ENCODE results near the gene PLCE1. TPM values are rescaled to one million over a fixed set of nuclear protein-coding genes. Genes with fewer than 3 reads are reported as not detected.
A peak's percentile ranks its signal among the peaks of the same experiment; 100 is the strongest.
"Not testable (repeated sequence)": the region's sequence is repeated elsewhere in the genome, so short reads cannot be mapped to it uniquely, and the experiment has no call there.

Gene PLCE1
- 0.44 and 2.8 TPM in 2 replicates for total RNA-seq

DNA sequence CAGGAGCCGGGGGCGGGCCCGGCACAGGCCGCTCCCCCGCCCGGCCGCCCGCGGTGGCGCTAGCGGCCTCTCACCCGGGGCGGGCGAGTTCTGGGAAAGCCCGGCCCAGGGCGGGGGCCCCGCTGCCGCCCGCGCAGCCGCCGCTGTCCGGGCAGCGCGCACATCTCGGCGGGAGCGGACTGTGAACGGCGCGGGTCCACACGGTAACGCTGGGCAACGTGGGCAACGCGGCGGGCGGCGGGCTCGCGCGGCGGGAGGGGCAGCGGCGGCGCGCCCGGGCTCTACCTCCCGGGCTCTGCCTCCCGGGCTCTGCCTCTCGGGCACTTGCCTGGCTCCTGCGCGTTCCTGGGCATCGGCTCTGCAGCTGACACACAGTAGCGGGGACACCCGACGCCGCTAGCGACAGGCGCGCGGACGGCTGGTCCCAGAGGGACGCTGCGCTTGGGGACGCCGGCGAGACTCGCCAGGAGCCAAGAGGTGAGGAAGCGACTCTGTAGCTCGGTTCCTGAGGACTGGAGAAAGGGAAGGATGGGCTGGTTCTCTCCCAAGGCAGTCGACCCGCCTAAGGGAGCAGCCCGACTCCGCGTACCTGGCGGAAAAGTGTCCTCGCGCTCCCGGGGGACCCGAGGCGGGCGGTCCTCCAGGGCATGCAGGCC lies at the start of gene PLCE1:
Gene PLCE1, plus strand, starts transcription at position 150 of the 656 bp plus-strand sequence. CDS start 37,116 bp downstream, outside the sequence.
- peak; percentile 7 to 42 for DNase-seq (ENCODE audit: low read depth in 2 of 2)

DNA sequence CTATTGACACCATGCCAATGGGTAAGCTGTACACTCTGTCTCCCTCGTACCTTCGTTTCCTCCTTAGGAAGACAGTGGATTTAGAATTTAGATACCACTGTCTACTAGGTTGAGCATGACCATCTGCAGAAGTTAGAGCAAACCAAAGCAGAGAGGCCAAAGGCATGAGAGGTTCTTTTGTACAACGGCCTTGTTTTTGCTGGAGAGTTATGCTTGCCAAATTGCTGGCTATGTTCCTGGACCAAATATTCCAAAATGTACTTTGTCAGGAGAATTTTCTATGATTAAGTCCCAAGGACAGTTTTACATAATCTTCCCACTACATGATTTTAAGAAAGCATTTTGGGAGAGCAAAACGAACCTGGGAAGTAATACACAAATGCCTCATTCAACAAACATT lies 47.9 kb upstream of the PLCE1 start:
- no peak for DNase-seq (ENCODE audit: low read depth in 2 of 2)

DNA sequence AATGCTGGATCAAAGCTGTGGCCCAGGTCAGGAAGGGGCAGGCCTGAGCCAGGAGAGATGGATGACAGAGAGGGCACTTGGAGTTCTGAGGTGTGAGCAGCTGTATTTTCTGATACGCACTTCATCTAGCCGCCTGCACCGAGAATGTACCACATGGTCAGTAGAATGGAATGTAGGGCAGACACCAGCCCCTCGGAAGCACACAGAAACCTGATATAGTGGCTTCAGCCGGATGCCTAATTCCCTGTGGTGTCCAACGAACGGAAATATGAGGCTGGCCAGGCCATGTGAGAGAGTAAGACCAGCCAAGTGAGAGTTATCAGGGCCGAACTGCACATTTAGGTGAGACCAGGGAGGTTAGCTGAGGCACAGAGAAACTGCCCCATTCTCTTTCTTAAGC lies 46.7 kb upstream of the PLCE1 start:
- peak in 1 of 2 donors; percentile 32 for DNase-seq (ENCODE audit: low read depth in 2 of 2)

DNA sequence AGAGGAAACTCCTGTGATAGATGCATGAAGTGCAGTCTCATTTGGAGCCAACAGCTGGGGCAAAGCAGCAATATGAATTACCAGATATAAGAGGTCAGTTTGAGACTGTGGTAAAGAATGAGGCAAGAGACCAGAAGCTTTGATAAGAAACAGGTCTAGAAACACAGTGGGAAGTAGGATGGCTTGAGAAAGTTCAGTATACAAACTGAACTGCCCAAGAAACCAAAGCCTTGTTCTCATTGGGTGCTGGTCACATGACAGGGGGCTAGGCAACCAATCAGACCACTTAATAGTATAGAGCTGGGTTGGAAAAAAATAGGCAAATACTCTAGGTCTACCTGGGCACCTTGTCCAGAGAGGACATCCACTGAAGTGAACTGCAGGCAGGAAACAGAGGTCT lies 46.2 kb upstream of the PLCE1 start:
- DNase-seq (ENCODE audit: low read depth in 2 of 2), result no peak

DNA sequence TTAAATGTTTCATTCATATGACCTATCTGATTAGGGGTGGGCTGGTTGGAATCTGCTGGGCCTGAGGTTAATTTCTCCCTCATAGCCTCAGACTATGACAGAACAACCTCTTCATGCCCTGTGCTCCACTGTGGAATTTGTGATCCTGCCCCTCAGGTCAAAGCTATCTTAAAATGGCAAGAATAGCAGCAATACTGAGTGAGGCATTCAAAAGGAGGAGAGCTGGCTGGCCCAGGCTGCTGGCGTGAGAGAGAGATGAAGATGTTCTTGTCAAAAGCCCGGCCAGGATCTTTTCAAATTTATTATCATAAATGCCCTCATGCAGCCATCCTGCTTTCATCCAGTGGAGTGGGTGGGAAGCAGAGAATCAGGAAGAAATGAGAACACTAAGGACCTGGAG lies 41.8 kb upstream of the PLCE1 start:
- no peak for DNase-seq (ENCODE audit: low read depth in 2 of 2)

DNA sequence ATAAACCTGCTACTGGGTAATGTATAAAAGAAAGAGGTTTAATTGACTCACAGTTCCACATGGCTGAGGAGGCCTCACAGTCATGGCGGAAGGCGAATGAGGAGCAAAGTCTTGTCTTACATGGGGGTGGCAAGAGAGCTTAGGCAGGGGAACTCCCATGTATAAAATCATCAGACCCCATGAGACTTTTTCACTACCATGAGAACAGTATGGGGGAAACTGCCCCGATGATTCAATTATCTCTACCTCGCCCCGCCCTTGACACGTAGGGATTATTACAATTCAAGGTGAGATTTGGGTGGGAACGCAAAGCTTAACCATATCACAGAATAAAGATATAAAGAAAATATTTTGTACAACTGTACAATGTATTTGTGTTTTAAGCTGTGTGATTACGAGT lies 39.4 kb upstream of the PLCE1 start:
- no peak for DNase-seq (ENCODE audit: low read depth in 2 of 2)

DNA sequence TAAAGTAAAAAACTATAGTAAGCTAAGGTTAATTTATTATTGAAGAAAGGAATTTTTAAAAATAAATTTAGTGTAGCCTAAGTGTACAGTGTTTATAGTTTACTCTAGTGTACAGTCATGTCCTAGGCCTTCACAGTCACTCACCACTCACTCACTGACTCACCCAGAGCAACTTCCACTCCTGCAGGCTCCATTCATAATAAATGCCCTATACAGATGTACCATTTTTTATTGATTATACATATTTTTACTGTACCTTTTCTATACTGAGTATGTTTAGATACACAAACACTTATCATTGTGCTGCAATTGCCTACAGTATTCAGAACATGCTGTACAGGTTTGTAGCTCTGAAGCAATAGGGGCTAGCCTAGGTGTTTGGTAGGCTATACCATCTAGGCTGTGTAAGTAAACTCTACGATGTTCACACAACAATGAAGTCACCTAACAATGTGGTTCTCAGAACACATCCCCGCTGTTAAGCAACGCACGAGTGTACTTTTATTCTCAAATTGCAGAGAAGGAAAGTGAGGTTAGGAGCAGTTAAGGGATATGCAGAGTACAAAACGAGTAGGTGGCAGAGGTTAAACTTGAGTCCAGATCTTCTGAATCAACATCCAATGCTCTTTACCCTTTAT lies 38.9 kb upstream of the PLCE1 start:
- peak in 1 of 2 donors; percentile 37 for DNase-seq (ENCODE audit: low read depth in 2 of 2)

DNA sequence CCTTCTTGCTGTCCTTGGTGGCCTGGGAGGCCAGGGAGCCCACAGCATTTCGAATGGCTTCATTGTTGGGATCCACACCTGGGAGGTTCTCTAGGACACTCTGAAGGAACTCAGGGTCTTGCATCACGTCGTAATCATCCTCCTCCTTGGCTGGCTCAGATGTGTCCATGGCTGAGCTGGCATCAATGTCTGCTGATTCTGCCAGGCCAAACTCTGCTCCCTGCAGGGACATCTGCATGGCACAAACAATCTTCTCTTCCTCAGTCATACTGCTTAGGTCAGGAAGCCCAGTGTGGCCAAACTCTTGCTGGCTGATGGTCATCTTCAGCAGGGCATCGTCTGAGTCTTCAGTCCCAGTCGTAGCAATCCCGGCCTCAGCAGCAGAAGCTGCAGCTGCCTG lies 34.9 kb upstream of the PLCE1 start:
- no peak for DNase-seq (ENCODE audit: low read depth in 2 of 2)

DNA sequence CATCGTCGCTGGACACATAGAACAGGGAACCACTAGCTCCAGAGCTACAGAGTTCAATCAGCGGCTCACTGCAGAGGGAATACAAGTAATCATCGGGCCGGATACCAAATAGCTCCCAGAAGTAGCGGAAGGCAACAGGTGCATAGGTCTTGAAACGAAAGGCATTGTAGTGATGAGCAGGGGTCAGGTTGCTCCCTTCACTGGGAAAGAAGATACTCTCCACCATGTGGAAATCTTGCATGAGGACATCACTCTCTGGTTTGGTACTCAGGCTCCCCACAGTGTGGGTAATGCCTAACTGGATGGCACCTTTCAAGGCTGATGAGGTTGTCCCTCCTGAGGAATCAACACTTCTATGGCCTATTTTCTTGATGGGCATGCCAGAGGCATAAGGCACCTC lies 32.7 kb upstream of the PLCE1 start:
- not testable (repeated sequence) for DNase-seq (ENCODE audit: low read depth in 2 of 2)

DNA sequence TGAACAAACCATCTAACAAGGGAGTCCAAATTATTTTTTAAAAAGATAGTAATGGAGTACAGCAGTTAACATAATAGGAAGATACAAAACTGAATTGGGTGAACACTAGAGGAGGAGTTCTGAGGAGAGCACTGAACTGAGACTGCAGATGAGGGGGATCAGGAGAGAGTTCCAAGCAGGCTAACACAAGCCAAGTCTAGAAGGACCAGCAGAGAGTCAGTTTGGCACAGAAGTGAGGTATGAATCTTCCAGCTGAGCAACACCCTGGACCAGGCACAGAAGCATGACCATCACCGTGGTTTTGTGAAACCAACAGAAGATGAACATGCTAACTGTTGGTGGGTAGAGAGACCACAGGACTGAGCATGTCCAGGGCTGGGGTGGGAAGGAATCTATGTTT lies 30.8 kb upstream of the PLCE1 start:
- DNase-seq (ENCODE audit: low read depth in 2 of 2), result no peak

DNA sequence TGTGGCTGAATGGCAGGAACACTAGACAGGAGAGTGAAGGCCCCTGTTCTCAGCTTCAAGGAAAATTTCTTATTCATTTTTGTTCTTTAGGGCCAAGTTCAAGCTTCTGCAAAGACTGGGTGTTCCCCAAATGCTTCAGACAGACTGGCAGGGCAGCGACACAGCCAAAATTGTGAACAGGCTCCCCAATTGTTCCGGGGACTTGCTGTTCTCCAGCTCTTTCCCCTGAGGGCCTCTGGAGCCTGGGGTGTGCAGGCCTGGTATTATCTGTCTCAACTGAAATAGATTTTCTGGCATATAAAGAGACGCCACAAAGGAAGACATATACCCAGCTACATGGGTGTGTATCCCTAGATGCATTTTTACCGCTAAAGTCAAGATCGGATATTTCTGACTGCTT lies 30.3 kb upstream of the PLCE1 start:
- DNase-seq (ENCODE audit: low read depth in 2 of 2), result no peak

DNA sequence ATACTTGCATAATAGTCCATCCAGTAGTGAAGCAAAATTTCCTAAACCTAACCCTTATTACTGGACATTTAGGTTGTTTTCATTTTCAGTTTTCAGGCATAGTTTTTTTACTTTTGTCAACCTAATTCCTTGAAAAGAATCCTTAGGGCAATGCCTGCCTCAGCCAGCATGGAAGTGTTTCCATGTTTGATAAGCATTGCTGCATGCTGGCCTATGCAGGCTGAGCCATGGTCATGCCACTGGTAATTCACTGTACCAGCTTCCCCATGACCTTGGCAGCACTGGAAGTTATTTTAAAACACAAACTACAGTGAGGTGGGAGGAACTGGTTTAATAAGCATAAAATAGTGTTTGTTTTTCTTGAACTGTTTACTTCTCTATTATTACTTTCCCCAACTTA lies 27.8 kb upstream of the PLCE1 start:
- DNase-seq (ENCODE audit: low read depth in 2 of 2), result no peak

DNA sequence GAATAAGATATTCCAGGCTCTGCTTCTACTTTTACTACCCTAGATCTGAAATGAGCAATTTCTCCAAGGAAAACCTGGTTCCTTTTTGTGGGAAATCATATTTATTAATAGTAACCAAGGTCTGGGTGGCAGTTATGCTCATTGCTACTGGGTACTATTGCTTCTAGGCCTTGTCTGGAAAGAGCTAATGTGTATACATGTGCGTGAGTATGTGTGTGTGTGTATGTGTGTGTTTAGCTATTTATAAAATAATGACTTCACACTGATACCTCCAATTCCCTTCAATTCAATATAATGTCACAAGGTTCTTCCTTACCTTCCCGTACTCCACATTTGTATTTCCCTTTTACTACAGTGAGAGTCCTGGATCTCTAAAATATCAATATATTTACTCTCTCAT lies 26.0 kb upstream of the PLCE1 start:
- no peak for DNase-seq (ENCODE audit: low read depth in 2 of 2)

DNA sequence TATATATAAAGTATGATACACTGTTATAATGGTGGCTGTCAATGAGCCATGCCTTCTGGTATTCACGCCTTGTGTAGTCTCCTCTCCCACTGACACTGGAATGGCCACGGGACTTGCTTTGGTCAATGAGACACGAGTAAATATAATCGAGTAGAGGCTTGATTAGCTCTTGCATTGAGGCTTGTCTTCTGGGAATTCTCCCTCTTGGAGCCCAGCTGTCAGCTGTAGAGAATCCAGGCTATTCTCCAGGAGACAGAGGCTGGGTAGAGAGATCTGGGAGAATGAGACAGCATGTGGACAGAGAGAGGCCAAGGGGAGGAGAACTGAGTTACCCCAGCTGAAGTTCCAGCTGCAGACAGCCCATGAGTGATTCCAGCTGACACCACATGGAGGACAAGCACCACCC lies 25.2 kb upstream of the PLCE1 start:
- no peak for DNase-seq (ENCODE audit: low read depth in 2 of 2)

DNA sequence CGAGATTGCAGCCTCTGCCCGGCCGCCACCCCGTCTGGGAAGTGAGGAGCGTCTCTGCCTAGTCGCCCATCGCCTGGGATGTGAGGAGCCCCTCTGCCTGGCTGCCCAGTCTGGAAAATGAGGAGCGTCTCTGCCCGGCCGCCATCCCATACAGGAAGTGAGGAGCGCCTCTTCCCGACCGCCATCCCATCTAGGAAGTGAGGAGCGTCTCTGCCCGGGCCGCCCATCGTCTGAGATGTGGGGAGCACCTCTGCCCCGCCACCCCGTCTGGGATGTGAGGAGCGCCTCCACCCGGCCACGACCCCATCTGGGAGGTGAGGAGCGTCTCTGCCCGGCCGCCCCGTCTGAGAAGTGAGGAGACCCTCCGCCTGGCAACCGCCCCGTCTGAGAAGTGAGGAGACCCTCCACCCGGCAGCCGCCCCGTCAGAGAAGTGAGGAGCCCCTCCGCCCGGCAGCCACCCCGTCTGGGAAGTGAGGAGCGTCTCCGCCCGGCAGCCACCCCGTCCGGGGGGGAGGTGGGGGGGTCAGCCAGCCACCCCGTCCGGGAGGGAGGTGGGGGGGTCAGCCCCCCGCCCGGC lies 23.2 kb upstream of the PLCE1 start:
- not testable (repeated sequence) for DNase-seq (ENCODE audit: low read depth in 2 of 2)

DNA sequence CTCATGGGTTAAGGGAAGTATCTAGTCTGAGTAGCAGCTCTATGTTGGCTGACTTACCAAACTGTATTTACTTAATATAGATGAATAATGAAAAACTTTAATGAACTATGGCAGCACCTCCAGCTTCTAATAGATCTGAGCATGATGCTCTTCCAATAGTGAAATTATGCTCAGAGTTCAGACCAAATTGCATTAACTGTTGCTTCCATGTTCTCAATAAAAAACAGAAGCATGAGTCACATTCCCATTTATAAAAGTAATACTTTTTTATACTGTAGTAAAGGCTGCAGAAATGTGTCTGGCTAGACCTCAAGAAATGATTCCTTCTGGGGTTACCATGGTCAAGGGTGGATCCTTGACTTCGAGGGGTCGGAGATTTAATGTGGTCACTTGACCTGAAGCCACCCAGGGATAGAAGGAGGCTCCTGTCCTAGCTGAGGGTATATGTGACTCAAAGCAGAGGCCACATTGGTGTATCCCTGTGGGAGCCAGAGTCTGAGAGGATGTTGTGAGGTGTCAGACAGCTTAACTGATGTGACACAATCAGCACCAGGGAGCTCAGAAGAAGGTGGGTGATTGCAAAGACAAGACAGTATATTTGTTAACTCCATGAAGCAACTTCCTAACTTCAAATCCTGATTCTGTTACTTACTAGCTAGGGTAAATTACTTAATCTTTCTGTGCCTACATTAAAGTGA lies 19.8 kb upstream of the PLCE1 start:
- no peak for DNase-seq (ENCODE audit: low read depth in 2 of 2)

DNA sequence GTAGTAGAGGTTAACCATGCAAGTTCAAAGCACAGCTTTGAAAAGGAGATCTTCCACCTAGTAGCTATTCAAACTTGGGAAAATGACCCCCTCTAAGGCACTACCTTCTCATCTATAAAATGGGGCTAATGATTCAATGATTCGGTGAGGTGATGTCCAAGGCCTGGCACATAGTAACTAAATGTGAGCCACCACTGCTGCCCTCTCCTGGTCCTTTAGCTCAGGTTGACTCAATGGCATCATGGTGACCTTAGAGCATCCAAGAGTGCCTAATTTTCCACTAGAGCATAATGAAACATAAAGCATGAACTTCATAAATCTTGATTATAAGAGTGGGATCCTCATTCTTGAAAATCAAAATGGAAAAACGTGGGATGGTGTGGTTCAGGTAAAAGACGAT lies 16.3 kb upstream of the PLCE1 start:
- no peak for DNase-seq (ENCODE audit: low read depth in 2 of 2)

DNA sequence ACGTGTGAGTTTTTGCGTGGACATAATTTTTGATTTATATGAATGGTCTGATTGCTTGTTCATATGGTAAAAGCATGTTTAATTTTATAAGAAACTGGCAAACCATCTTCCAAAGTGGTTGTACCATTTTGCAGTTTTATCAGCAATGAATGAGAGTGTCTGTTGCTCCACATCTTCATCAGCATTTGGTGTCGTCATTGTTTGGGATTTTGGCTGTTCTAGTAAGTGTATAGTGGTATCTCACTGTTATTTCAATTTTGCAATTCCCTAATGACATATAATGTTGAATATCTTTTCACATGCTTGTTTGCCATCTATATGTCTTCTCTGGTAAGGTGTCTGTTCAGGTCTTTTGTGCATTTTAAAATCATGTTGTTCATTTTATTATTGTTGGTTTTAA lies 13.2 kb upstream of the PLCE1 start:
- no peak for DNase-seq (ENCODE audit: low read depth in 2 of 2)

DNA sequence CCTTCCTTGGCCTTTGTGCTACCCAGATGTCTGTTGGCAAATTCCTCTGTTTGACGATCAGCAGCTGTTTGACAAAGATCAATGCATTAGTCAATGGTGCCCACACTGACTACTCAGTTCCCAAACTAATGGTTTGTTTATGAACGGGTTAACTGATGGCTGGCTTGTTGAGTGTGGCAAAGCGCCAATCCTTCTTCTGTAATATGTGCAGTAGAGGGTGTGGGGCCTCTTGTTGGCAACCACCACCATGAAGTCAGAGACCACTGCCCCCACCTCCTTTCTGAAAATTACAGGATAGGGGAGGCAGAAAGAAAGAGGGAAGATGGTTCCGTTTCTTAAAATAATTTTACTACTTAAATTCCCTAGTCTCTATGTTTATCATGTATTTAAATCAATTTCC lies 2.6 kb upstream of the PLCE1 start:
- no peak for DNase-seq (ENCODE audit: low read depth in 2 of 2)

DNA sequence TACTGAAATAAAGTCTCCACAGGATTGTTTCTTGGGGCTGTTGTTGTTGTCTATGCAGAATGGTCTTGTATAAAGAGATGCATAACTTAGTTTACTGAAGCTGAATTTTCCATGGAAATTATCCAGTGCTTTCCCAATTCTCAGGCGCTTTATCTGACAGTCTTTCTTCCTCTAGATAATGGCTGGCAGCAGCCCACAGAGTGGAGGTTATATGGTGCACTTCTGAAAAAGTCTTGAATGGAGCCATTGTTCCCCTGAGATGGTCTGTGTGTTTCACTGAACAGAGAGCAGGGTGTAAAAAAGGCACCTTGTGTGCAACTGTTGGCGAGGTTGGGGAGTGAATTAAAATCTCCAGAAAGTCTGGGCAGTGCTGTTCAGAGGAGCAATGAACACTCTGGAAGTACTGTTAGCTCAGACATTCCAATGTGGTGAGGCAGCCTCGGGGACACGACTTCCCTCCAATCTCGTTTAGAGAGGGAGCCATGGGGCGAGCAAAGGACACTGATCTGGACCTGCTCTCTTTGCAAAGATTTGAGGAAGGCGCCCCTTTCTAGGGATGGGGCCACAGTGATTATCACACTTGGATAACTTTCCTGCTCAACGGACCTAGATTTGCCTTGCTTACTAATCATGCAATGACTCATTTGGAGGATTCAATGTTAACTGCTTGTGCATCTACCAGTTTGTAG lies 2.0 kb upstream of the PLCE1 start:
- peak in 1 of 2 donors; percentile 27 for DNase-seq (ENCODE audit: low read depth in 2 of 2)

DNA sequence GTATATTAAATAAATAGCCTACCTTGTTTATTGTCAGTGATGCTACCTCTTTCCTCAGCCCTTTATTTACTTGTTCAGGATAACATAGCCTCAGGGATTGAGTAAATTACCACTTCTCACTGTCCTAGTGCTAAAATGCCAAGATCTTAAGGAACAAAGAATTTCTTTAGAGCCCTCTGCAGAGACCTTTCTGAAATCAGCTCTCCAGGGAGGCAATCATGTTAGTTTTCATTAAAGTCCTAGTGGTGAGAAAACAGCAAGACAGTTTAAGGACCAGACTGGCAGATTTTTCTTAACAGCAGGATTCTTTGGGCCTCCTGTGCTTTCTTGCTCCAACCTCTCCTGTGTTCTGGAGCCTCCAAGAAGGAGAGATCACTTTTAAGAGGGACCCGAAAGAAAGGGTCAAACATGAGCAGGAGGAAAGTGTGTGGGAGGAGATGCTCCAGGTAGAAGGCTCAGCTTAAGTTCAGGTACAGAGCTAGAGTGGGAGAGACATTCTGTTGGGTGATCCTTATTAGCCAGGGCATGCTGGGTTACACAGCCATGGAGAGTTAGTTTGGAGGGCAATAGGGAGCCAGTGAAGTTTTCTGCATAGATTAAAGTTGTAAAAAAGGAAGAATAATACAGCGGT lies 1.2 kb upstream of the PLCE1 start:
- DNase-seq (ENCODE audit: low read depth in 2 of 2), result no peak

DNA sequence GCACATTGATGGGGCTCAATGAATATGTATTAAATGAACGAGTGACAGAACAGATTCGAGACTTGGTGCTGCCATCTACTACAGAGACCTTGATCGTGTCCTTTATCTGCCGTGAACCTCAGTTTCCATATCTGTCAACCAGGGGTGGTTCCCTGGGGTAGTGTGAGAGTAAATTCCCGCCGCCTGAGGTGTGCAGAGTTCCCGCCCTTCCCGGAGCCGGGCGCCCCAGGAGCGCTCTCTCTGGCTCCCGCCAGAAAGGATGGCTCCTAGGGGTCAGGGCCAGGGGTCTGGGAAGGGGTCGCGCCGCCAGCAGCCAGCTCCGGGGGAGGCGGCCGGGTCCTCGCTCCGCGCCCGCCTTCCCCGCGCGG lies 333 bp upstream of the PLCE1 start:
- DNase-seq (ENCODE audit: low read depth in 2 of 2), result no peak
